AG09319 (cell line): Measurements from ENCODE around the gene G6PC1.
"Not testable (repeated sequence)": the region's sequence is repeated elsewhere in the genome, so short reads cannot be mapped to it uniquely, and the experiment has no call there.

Experiments used
- DNase-seq: peaks from one replicate; pipeline ENCODE4 v3.0.0-alpha.2; 2010; ENCODE audit warnings: low read depth; ENCODE audit errors: extremely low read depth
- TF ChIP-seq, protein P1 (sequence below): IDR thresholded peaks from 2 replicates; pipeline ENCODE4 v1.5.1; 2011; ENCODE audit warnings: low read depth, mild to moderate bottlenecking, inconsistent platforms, low read length, moderate library complexity

G6PC1 gene

DNA sequence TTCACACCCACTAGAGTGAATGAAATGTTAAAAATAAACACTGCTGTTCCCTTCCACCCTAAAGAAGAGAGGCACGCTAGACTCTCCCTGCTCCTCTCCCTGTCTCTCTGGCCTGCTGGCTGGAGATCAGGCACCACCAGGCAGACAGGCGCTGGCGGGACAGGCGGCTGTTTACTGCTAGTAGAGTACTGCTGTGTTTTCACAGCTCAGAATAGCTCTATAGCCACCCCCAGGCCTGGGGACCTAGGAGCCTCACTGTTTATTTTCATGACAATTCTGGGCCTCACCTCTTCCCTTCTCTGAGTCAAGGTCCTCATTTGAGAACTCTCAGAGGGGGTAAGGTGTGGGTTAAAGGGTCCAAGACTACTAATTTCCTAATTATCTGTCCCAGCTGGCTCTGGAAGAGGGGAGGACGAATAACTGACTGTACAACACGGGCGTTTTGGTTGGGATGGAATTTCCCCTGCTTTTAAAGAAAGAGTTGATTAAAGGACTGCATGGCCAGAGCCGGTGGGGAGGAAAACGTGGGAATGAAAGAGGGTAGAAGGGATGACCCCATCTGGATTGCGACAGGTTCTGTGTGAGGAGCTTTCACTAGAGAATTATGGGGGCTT lies 9.0 kb upstream of the G6PC1 start:
- TF ChIP-seq, protein P1, sequence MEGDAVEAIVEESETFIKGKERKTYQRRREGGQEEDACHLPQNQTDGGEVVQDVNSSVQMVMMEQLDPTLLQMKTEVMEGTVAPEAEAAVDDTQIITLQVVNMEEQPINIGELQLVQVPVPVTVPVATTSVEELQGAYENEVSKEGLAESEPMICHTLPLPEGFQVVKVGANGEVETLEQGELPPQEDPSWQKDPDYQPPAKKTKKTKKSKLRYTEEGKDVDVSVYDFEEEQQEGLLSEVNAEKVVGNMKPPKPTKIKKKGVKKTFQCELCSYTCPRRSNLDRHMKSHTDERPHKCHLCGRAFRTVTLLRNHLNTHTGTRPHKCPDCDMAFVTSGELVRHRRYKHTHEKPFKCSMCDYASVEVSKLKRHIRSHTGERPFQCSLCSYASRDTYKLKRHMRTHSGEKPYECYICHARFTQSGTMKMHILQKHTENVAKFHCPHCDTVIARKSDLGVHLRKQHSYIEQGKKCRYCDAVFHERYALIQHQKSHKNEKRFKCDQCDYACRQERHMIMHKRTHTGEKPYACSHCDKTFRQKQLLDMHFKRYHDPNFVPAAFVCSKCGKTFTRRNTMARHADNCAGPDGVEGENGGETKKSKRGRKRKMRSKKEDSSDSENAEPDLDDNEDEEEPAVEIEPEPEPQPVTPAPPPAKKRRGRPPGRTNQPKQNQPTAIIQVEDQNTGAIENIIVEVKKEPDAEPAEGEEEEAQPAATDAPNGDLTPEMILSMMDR: no peak
- no peak for DNase-seq

DNA sequence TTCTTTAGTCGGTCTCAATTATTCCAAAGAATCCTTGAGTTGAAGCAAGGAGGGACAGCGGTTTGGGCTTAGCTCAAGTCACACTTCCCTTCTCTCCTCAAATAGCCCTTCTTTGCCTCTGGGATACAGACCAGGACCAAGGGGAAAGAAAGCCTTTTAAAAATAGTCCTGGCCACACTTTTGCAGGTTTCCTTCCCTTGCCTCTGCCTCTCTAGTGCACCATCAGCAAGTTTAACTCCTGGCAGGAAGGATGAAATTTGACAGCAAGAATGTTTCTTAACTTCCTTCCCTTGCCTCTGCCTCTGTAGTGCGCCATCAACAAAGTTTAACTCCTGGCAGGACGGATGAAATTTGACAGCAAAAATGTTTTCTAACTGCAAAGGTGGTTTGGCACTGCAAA lies 7.2 kb upstream of the G6PC1 start:
- TF ChIP-seq, protein P1: no peak
- DNase-seq: no peak

DNA sequence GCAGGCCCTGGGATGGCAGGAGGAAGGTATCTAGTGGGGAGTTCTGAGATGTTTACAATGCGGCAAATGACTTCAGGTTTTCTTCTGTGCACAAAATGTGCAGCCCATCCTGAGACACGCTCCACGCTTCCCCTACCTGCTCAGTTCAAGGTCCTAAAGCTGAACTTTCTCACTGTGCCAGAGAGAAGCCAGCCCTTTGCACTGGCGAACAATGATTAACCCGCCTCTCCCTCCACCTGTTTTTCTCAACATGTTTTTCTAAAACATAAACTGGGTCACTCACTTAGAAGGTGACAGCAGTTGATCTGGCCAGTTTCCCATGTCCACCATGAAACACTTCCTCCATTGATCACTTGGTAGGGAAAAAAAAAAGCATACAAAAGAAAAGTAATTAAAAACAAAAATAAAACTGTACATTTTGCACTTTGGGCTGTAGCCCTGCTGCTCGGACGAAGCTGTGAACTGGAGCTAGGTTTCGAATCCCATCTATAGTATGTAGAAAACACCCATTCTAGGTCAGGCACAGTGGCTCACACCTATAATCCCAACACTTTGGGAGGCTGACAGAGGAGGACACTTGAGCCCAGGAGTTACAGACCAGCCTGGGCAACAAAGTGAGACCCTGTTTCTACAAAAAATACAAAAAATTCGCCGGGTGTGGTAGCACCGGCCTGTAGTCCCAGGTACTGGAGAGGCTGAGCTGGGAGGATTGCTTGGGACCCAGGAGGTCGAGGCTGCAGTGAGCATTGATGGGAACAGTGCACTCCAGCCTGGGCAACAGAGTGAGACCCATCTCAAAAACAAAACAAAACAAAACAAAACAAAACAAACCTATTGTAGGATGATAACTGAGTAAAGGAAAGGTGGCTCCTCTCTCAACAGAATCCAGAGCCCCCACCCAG lies 6.1 kb upstream of the G6PC1 start:
- TF ChIP-seq, protein P1: no peak
- no peak for DNase-seq

DNA sequence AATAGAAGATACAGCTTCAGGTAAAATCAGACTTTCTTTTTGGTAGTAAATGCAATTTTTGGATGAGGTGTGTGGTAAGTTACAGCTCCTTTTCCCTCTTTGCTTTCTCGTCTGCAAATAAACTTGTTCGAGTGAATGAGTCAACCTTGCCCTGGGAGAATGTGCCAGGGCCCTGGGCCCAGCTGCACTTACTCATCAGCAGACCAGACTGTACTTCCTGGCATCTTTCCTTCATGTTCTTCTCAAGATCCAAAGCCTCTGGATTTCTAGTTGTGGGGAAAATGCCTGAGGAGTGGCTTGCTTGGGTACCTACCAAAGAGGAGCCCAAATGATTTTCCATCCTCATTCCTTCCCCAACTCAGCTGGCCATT lies 5.4 kb upstream of the G6PC1 start:
- DNase-seq: peak; percentile 58
- TF ChIP-seq, protein P1: no peak

DNA sequence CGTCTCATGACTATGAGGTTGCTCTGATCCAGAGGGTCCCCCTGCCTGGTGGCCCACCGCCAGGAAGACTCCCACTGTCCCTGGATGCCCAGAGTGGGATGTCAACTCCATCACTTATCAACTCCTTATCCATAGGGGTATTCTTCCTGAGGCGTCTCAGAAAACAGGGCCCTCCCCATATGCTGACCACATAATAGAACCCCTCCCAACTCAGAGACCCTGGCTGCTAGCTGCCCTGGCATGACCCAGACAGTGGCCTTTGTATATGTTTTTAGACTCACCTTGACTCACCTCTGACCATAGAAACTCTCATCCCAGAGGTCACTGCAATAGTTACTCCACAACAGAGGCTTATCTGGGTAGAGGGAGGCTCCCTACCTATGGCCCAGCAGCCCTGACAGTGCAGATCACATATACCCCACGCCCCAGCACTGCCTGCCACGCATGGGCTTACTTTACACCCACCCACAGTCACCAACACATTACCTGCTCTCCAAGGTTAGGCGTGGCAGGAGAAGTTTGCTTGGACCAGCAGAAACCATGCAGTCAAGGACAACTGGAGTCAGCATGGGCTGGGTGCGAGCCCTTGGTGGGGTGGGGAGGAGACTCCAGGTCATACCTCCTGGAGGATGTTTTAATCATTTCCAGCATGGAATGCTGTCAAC lies 2.3 kb upstream of the G6PC1 start:
- TF ChIP-seq, protein P1: no peak

DNA sequence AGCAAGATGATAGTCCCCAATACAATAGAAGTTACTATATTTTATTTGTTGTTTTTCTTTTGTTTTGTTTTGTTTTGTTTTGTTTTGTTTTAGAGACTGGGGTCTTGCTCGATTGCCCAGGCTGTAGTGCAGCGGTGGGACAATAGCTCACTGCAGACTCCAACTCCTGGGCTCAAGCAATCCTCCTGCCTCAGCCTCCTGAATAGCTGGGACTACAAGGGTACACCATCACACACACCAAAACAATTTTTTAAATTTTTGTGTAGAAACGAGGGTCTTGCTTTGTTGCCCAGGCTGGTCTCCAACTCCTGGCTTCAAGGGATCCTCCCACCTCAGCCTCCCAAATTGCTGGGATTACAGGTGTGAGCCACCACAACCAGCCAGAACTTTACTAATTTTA lies 618 bp upstream of the G6PC1 start:
- DNase-seq: not testable (repeated sequence)

More for the DNA sequence above, 2.3 kb upstream of the G6PC1 start:
- no peak for DNase-seq

DNA sequence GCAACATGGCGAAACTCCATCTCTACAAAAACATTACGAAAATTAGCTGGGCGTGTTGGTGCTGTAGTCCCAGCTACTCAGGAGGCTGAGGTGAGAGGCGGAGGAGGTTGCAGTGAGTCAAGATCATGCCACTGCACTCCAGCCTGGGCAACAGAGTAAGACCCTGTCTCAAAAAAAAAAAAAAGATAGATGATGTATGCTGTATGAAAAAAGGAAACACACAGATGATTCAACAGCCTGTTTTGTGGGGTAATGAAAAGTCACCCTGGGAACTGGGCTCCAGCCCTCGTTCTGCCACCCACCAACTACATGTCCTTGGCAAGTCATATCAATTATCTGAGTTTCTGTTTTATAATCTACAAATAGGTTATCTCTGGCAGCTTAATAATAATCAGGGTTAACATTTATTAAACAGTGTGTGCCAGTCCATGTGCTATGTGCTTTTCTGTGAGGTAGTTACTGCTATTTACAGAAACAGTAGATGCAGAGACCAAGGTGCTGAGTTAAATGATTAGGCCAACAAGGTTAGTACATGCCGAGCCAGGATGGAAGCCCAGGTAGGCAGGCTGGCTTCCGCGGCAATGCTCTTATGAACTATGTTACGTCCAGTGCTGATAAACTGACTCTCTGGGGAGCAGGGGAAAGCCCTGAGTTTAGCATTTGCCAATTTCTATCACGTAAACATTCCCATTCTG lies 1.1 kb downstream of the G6PC1 start:
- no peak for DNase-seq
- TF ChIP-seq, protein P1: no peak
